Measurements from ENCODE around the gene CXCR2.

The CXCR2 gene

DNA sequence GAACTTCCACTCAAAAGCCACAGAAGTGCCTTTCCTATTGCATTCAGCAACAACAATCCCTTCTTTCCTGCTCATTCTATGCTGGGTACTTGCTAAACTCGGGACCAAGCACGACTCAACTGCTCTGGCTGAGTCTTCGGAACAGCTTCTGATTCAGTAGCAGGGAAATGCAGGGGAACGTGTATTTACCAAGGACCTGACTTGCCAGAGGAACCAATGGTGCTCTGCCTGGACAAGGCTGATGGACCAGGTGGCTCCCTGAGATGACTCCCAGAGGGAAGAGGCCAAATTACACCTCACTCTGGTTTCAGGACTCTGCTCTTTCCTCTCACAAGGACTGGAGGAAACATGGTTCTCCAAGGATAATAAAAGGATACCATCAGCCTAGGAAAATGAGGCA, 12.2 kb downstream of the CXCR2 start:
- H3K4me2 ChIP-seq (ENCODE audit: insufficient read depth, low read length, poor library complexity, severe bottlenecking): no peak overlapping the region
- H3K23ac ChIP-seq (ENCODE audit: low read depth, low read length, poor library complexity): no peak overlapping the region
- H3K4me3 ChIP-seq (ENCODE audit: low read length in 2 of 2): no peak overlapping the region
- H3K9me3 ChIP-seq (replicated peaks in 1 of 2; ENCODE audit: control insufficient read depth in 2 of 2, insufficient read depth in 1 of 2, low read depth in 1 of 2, low read length in 2 of 2): peaks cover 0 to 2% of the 10 kb centered on the region in 2 donors
- no peak overlapping the region for H2BK120ac ChIP-seq (ENCODE audit: low read depth, low read length)
- H2BK12ac ChIP-seq (ENCODE audit: low read length): no peak overlapping the region
- H3K27ac ChIP-seq (replicated peaks; ENCODE audit: low read length): no peak overlapping the region
- no peak overlapping the region for H4K8ac ChIP-seq (ENCODE audit: low read depth, low read length)
- no peaks in the 10 kb centered on the region for H3K36me3 ChIP-seq (replicated peaks in 1 of 2; ENCODE audit: control insufficient read depth in 2 of 2, insufficient read depth in 2 of 2, low read length in 2 of 2)
- H2BK15ac ChIP-seq (ENCODE audit: low read length): no peak overlapping the region
- no peak overlapping the region for H2BK5ac ChIP-seq (ENCODE audit: low read length)
- no peak overlapping the region for H2AK5ac ChIP-seq (ENCODE audit: low read depth, low read length)
- no peaks in the 10 kb centered on the region for H3K79me1 ChIP-seq (ENCODE audit: low read depth, low read length)
- DNase-seq (ENCODE audit: low spot score): no peak
- H3K14ac ChIP-seq (ENCODE audit: low read length): no peak overlapping the region
- no peaks in the 10 kb centered on the region for H3K4me1 ChIP-seq (ENCODE audit: control insufficient read depth in 2 of 2, insufficient read depth in 1 of 2, low read depth in 1 of 2, low read length in 2 of 2)
- H2AFZ ChIP-seq (ENCODE audit: low read length): no peak overlapping the region
- WGBS, 2 donors (ENCODE audit: extremely low coverage in 2 of 2, insufficient read length in 2 of 2, insufficient replicate concordance in 1 of 2): no CpG with 5 or more reads among the region's 4 CpGs
- no peak overlapping the region for H3K9ac ChIP-seq (ENCODE audit: low read depth, low read length, poor library complexity)
- H3K4ac ChIP-seq (ENCODE audit: low read length): no peak overlapping the region
- H4K91ac ChIP-seq (ENCODE audit: low read depth, low read length, poor library complexity): no peak overlapping the region
- H3K18ac ChIP-seq (ENCODE audit: low read length): no peak overlapping the region
- H3K27me3 ChIP-seq (ENCODE audit: control insufficient read depth in 3 of 3, insufficient read depth in 3 of 3, low read depth in 1 of 3, low read length in 3 of 3): peaks cover 0 to 15% (median 0%) of the 10 kb centered on the region in 3 experiments

DNA sequence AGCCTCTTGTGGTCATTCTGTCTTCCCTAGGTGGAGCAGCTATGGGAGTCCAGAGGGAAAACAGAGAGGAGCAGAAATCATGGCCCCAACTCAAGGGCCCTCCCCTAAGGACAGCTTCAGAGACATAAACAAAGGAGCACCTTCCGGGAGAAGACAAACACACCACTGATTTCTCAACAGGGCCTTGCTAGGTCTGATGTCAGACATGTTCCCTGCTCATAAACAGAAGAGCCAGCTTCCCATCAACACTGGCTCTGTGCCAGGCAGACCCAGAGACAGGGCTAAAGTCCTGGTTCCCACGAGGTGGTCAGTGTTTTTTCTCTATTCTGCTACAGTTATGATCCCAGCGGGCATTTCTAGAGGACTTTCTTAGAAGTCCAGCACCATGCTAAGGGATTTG, 19.3 kb downstream of the CXCR2 start:
- no peaks in the 10 kb centered on the region for H3K36me3 ChIP-seq (replicated peaks in 1 of 2; ENCODE audit: control insufficient read depth in 2 of 2, insufficient read depth in 2 of 2, low read length in 2 of 2)
- H3K27me3 ChIP-seq (ENCODE audit: control insufficient read depth in 3 of 3, insufficient read depth in 3 of 3, low read depth in 1 of 3, low read length in 3 of 3): peaks cover 0 to 12% (median 0%) of the 10 kb centered on the region in 3 experiments
- no peaks in the 10 kb centered on the region for H3K4me1 ChIP-seq (ENCODE audit: control insufficient read depth in 2 of 2, insufficient read depth in 1 of 2, low read depth in 1 of 2, low read length in 2 of 2)
- H2AK5ac ChIP-seq (ENCODE audit: low read depth, low read length): no peak overlapping the region
- no peak overlapping the region for H3K23ac ChIP-seq (ENCODE audit: low read depth, low read length, poor library complexity)
- no peak overlapping the region for H2AFZ ChIP-seq (ENCODE audit: low read length)
- H3K9ac ChIP-seq (ENCODE audit: low read depth, low read length, poor library complexity): no peak overlapping the region
- H3K4ac ChIP-seq (ENCODE audit: low read length): no peak overlapping the region
- no peak overlapping the region for H2BK120ac ChIP-seq (ENCODE audit: low read depth, low read length)
- H2BK12ac ChIP-seq (ENCODE audit: low read length): no peak overlapping the region
- H3K14ac ChIP-seq (ENCODE audit: low read length): no peak overlapping the region
- no peaks in the 10 kb centered on the region for H3K79me1 ChIP-seq (ENCODE audit: low read depth, low read length)
- no peak overlapping the region for H3K4me2 ChIP-seq (ENCODE audit: insufficient read depth, low read length, poor library complexity, severe bottlenecking)
- no peak overlapping the region for H4K91ac ChIP-seq (ENCODE audit: low read depth, low read length, poor library complexity)
- peaks cover 0 to 3% of the 10 kb centered on the region in 2 donors for H3K9me3 ChIP-seq (replicated peaks in 1 of 2; ENCODE audit: control insufficient read depth in 2 of 2, insufficient read depth in 1 of 2, low read depth in 1 of 2, low read length in 2 of 2)
- H3K27ac ChIP-seq (replicated peaks; ENCODE audit: low read length): no peak overlapping the region
- H3K18ac ChIP-seq (ENCODE audit: low read length): no peak overlapping the region
- H3K4me3 ChIP-seq (ENCODE audit: low read length in 2 of 2): no peak overlapping the region
- no peak overlapping the region for H2BK15ac ChIP-seq (ENCODE audit: low read length)
- H4K8ac ChIP-seq (ENCODE audit: low read depth, low read length): no peak overlapping the region
- DNase-seq (ENCODE audit: low spot score): no peak
- no CpG with 5 or more reads among the region's 3 CpGs for WGBS, 2 donors (ENCODE audit: extremely low coverage in 2 of 2, insufficient read length in 2 of 2, insufficient replicate concordance in 1 of 2)
- no peak overlapping the region for H2BK5ac ChIP-seq (ENCODE audit: low read length)

DNA sequence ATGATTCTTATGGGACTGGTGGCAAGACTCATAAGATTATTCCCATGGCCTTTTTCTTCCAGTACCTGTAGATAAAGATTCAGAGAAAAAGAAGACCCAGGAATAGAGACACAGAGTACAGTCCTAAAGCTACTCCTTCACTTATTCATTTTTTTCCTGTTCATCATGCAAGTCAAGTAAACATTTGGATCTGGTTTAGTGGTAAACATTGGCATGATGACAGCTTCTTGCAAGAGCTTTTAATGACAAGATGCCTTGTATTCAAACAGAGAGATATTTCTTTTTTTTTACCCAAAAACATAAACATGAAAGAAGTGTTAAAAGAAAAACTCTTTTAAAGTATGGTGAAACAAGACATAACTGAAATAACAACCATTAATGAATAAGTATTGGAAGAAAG, 20.2 kb downstream of the CXCR2 start:
- Histone ChIP-seq H3K9me3 (replicated peaks in 1 of 2; ENCODE audit: control insufficient read depth in 2 of 2, insufficient read depth in 1 of 2, low read depth in 1 of 2, low read length in 2 of 2) (peaks cover 0 to 3% of the 10 kb centered on the region in 2 donors), H4K91ac (ENCODE audit: low read depth, low read length, poor library complexity) (no peak overlapping the region), H3K36me3 (replicated peaks in 1 of 2; ENCODE audit: control insufficient read depth in 2 of 2, insufficient read depth in 2 of 2, low read length in 2 of 2) (no peaks in the 10 kb centered on the region), H3K9ac (ENCODE audit: low read depth, low read length, poor library complexity) (no peak overlapping the region), H2BK15ac (ENCODE audit: low read length) (no peak overlapping the region), H3K79me1 (ENCODE audit: low read depth, low read length) (no peaks in the 10 kb centered on the region), H3K18ac (ENCODE audit: low read length) (no peak overlapping the region), H2BK12ac (ENCODE audit: low read length) (no peak overlapping the region), H3K4me1 (ENCODE audit: control insufficient read depth in 2 of 2, insufficient read depth in 1 of 2, low read depth in 1 of 2, low read length in 2 of 2) (no peaks in the 10 kb centered on the region), H3K27me3 (ENCODE audit: control insufficient read depth in 3 of 3, insufficient read depth in 3 of 3, low read depth in 1 of 3, low read length in 3 of 3) (peaks cover 0 to 14% (median 0%) of the 10 kb centered on the region in 3 experiments), H3K27ac (replicated peaks; ENCODE audit: low read length) (no peak overlapping the region), H4K8ac (ENCODE audit: low read depth, low read length) (no peak overlapping the region), H3K4me2 (ENCODE audit: insufficient read depth, low read length, poor library complexity, severe bottlenecking) (no peak overlapping the region), H3K4ac (ENCODE audit: low read length) (no peak overlapping the region), H2AFZ (ENCODE audit: low read length) (no peak overlapping the region), H2BK5ac (ENCODE audit: low read length) (no peak overlapping the region), H3K14ac (ENCODE audit: low read length) (no peak overlapping the region), H3K4me3 (ENCODE audit: low read length in 2 of 2) (no peak overlapping the region), H3K23ac (ENCODE audit: low read depth, low read length, poor library complexity) (no peak overlapping the region), H2AK5ac (ENCODE audit: low read depth, low read length) (no peak overlapping the region), H2BK120ac (ENCODE audit: low read depth, low read length) (no peak overlapping the region)
- DNase-seq (ENCODE audit: low spot score): no peak

DNA sequence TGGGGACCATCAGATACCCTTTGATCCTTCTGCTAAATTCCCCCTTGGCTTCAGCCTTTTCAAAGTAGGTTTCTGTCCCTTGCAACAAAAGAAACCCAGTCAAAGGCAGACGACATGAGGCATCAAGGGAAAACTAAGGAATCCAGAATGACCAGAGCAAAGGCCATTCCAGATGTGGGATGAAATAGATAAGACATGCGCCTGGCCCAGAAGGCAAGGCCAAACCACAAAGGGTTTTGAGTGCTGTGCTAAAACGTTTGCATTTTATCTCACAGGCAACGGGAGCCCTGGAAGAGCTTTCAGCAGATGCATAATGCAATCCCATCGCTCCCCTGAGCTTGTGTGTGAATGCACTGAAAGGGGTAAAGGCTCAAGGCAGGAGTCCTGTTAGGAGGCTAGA, 23.3 kb downstream of the CXCR2 start:
- Histone ChIP-seq H3K4me1 (ENCODE audit: control insufficient read depth in 2 of 2, insufficient read depth in 1 of 2, low read depth in 1 of 2, low read length in 2 of 2) (no peaks in the 10 kb centered on the region), H3K27ac (replicated peaks; ENCODE audit: low read length) (no peak overlapping the region), H2BK5ac (ENCODE audit: low read length) (no peak overlapping the region), H2BK15ac (ENCODE audit: low read length) (no peak overlapping the region), H2BK120ac (ENCODE audit: low read depth, low read length) (no peak overlapping the region), H4K91ac (ENCODE audit: low read depth, low read length, poor library complexity) (no peak overlapping the region), H3K36me3 (replicated peaks in 1 of 2; ENCODE audit: control insufficient read depth in 2 of 2, insufficient read depth in 2 of 2, low read length in 2 of 2) (no peaks in the 10 kb centered on the region), H4K8ac (ENCODE audit: low read depth, low read length) (no peak overlapping the region), H3K4me3 (ENCODE audit: low read length in 2 of 2) (no peak overlapping the region), H3K4ac (ENCODE audit: low read length) (no peak overlapping the region), H3K27me3 (ENCODE audit: control insufficient read depth in 3 of 3, insufficient read depth in 3 of 3, low read depth in 1 of 3, low read length in 3 of 3) (peaks cover 0 to 28% (median 0%) of the 10 kb centered on the region in 3 experiments), H3K14ac (ENCODE audit: low read length) (no peak overlapping the region), H3K18ac (ENCODE audit: low read length) (no peak overlapping the region), H3K4me2 (ENCODE audit: insufficient read depth, low read length, poor library complexity, severe bottlenecking) (no peak overlapping the region), H2BK12ac (ENCODE audit: low read length) (no peak overlapping the region), H3K9ac (ENCODE audit: low read depth, low read length, poor library complexity) (no peak overlapping the region), H3K23ac (ENCODE audit: low read depth, low read length, poor library complexity) (no peak overlapping the region), H3K79me1 (ENCODE audit: low read depth, low read length) (no peaks in the 10 kb centered on the region), H3K9me3 (replicated peaks in 1 of 2; ENCODE audit: control insufficient read depth in 2 of 2, insufficient read depth in 1 of 2, low read depth in 1 of 2, low read length in 2 of 2) (peaks cover 0 to 3% of the 10 kb centered on the region in 2 donors), H2AK5ac (ENCODE audit: low read depth, low read length) (no peak overlapping the region), H2AFZ (ENCODE audit: low read length) (no peak overlapping the region)
- no CpG with 5 or more reads among the region's 5 CpGs for WGBS, 2 donors (ENCODE audit: extremely low coverage in 2 of 2, insufficient read length in 2 of 2, insufficient replicate concordance in 1 of 2)
- no peak for DNase-seq (ENCODE audit: low spot score)

All from neuronal stem cell (in vitro differentiated cells).